ENCODE results near the gene NAALADL2.

NAALADL2 gene

GRCh38 chr3:175311946-175312345, 452.8 kb downstream of the NAALADL2 start:
- no peak overlapping the region for H3K27ac ChIP-seq (ENCODE audit: low read depth, low read length)
- no peak overlapping the region for H2BK15ac ChIP-seq (replicated peaks; ENCODE audit: low read depth)
- H2BK120ac ChIP-seq (ENCODE audit: low read depth, low read length) = no peak overlapping the region
- no peaks in the 10 kb centered on the region for H3K27me3 ChIP-seq (ENCODE audit: insufficient read depth, low read length, poor library complexity)
- H3K4me3 ChIP-seq (ENCODE audit: low read length) = no peak overlapping the region
- H3K36me3 ChIP-seq (ENCODE audit: control insufficient read depth, insufficient read depth, low read length) = no peaks in the 10 kb centered on the region
- no peak overlapping the region for H4K8ac ChIP-seq (ENCODE audit: low read depth, low read length)
- DNase-seq = no peak
- no CpG with 5 or more reads among the region's 3 CpGs for WGBS (ENCODE audit: extremely low coverage, insufficient coverage, low lambda C conversion rate)
- no peaks in the 10 kb centered on the region for H3K79me1 ChIP-seq (ENCODE audit: low read length)
- no peak overlapping the region for H2BK5ac ChIP-seq (ENCODE audit: low read length)
- no peak overlapping the region for H4K5ac ChIP-seq (ENCODE audit: low read length)
- H2AK5ac ChIP-seq (ENCODE audit: low read length) = no peak overlapping the region
- no peak overlapping the region for H3K56ac ChIP-seq (ENCODE audit: low read length)
- H3K4me2 ChIP-seq (ENCODE audit: low read length) = no peak overlapping the region
- no peaks in the 10 kb centered on the region for H3K4me1 ChIP-seq (ENCODE audit: control insufficient read depth, low read depth, low read length)
- no peak overlapping the region for H3K4ac ChIP-seq (ENCODE audit: low read depth, low read length)
- H3K23ac ChIP-seq (ENCODE audit: low read length) = no peak overlapping the region
- H3K9ac ChIP-seq (ENCODE audit: low read length) = no peak overlapping the region
- H3K18ac ChIP-seq (ENCODE audit: low read length) = no peak overlapping the region
- H3K79me2 ChIP-seq (ENCODE audit: control insufficient read depth, insufficient read depth, low read length) = no peaks in the 10 kb centered on the region

- Histone ChIP-seq H3K27me3 (ENCODE audit: insufficient read depth, low read length, poor library complexity) (no peaks in the 10 kb centered on the region), H3K79me1 (ENCODE audit: low read length) (no peaks in the 10 kb centered on the region), H3K4me1 (ENCODE audit: control insufficient read depth, low read depth, low read length) (no peaks in the 10 kb centered on the region), H2BK5ac (ENCODE audit: low read length) (no peak overlapping the region), H4K8ac (ENCODE audit: low read depth, low read length) (no peak overlapping the region), H3K27ac (ENCODE audit: low read depth, low read length) (no peak overlapping the region), H2BK120ac (ENCODE audit: low read depth, low read length) (no peak overlapping the region), H3K79me2 (ENCODE audit: control insufficient read depth, insufficient read depth, low read length) (no peaks in the 10 kb centered on the region), H3K4me2 (ENCODE audit: low read length) (no peak overlapping the region), H3K9ac (ENCODE audit: low read length) (no peak overlapping the region), H3K36me3 (ENCODE audit: control insufficient read depth, insufficient read depth, low read length) (no peaks in the 10 kb centered on the region), H3K4ac (ENCODE audit: low read depth, low read length) (no peak overlapping the region), H4K5ac (ENCODE audit: low read length) (no peak overlapping the region), H3K23ac (ENCODE audit: low read length) (no peak overlapping the region), H2AK5ac (ENCODE audit: low read length) (no peak overlapping the region), H2BK15ac (replicated peaks; ENCODE audit: low read depth) (no peak overlapping the region), H3K56ac (ENCODE audit: low read length) (no peak overlapping the region), H3K18ac (ENCODE audit: low read length) (no peak overlapping the region), H3K4me3 (ENCODE audit: low read length) (no peak overlapping the region)
- no peak for DNase-seq
- no CpG with 5 or more reads among the region's 4 CpGs for WGBS (ENCODE audit: extremely low coverage, insufficient coverage, low lambda C conversion rate)
These were observed 453.7 kb downstream of the NAALADL2 start for GRCh38 chr3:175312791-175313190.

GRCh38 chr3:175316799-175317198, 457.7 kb downstream of the NAALADL2 start:
- no peak for DNase-seq
- no peak overlapping the region for H4K8ac ChIP-seq (ENCODE audit: low read depth, low read length)
- H3K36me3 ChIP-seq (ENCODE audit: control insufficient read depth, insufficient read depth, low read length) = no peaks in the 10 kb centered on the region
- no peak overlapping the region for H2BK120ac ChIP-seq (ENCODE audit: low read depth, low read length)
- H3K79me2 ChIP-seq (ENCODE audit: control insufficient read depth, insufficient read depth, low read length) = no peaks in the 10 kb centered on the region
- no peak overlapping the region for H3K27ac ChIP-seq (ENCODE audit: low read depth, low read length)
- no peak overlapping the region for H4K5ac ChIP-seq (ENCODE audit: low read length)
- no peak overlapping the region for H3K4me2 ChIP-seq (ENCODE audit: low read length)
- H3K4me1 ChIP-seq (ENCODE audit: control insufficient read depth, low read depth, low read length) = no peaks in the 10 kb centered on the region
- H2BK15ac ChIP-seq (replicated peaks; ENCODE audit: low read depth) = no peak overlapping the region
- no peak overlapping the region for H3K4me3 ChIP-seq (ENCODE audit: low read length)
- H3K18ac ChIP-seq (ENCODE audit: low read length) = no peak overlapping the region
- H3K9ac ChIP-seq (ENCODE audit: low read length) = no peak overlapping the region
- no CpG with 5 or more reads among the region's 1 CpG for WGBS (ENCODE audit: extremely low coverage, insufficient coverage, low lambda C conversion rate)
- no peak overlapping the region for H2BK5ac ChIP-seq (ENCODE audit: low read length)
- H3K79me1 ChIP-seq (ENCODE audit: low read length) = no peaks in the 10 kb centered on the region
- no peak overlapping the region for H3K23ac ChIP-seq (ENCODE audit: low read length)
- H2AK5ac ChIP-seq (ENCODE audit: low read length) = no peak overlapping the region
- H3K56ac ChIP-seq (ENCODE audit: low read length) = no peak overlapping the region
- H3K27me3 ChIP-seq (ENCODE audit: insufficient read depth, low read length, poor library complexity) = no peaks in the 10 kb centered on the region
- no peak overlapping the region for H3K4ac ChIP-seq (ENCODE audit: low read depth, low read length)

- DNase-seq = no peak
These were observed 466.3 kb downstream of the NAALADL2 start for GRCh38 chr3:175325440-175325839.

GRCh38 chr3:175326041-175326440, 466.9 kb downstream of the NAALADL2 start:
- Histone ChIP-seq H3K4me3 (ENCODE audit: low read length) (no peak overlapping the region), H4K8ac (ENCODE audit: low read depth, low read length) (no peak overlapping the region), H2BK120ac (ENCODE audit: low read depth, low read length) (no peak overlapping the region), H3K9ac (ENCODE audit: low read length) (no peak overlapping the region), H3K4me1 (ENCODE audit: control insufficient read depth, low read depth, low read length) (no peaks in the 10 kb centered on the region), H3K79me1 (ENCODE audit: low read length) (no peaks in the 10 kb centered on the region), H2BK15ac (replicated peaks; ENCODE audit: low read depth) (no peak overlapping the region), H3K4ac (ENCODE audit: low read depth, low read length) (no peak overlapping the region), H3K18ac (ENCODE audit: low read length) (no peak overlapping the region), H3K36me3 (ENCODE audit: control insufficient read depth, insufficient read depth, low read length) (no peaks in the 10 kb centered on the region), H3K79me2 (ENCODE audit: control insufficient read depth, insufficient read depth, low read length) (no peaks in the 10 kb centered on the region), H3K4me2 (ENCODE audit: low read length) (no peak overlapping the region), H3K27ac (ENCODE audit: low read depth, low read length) (no peak overlapping the region), H3K23ac (ENCODE audit: low read length) (no peak overlapping the region), H4K5ac (ENCODE audit: low read length) (no peak overlapping the region), H3K27me3 (ENCODE audit: insufficient read depth, low read length, poor library complexity) (no peaks in the 10 kb centered on the region), H3K56ac (ENCODE audit: low read length) (no peak overlapping the region), H2AK5ac (ENCODE audit: low read length) (no peak overlapping the region), H2BK5ac (ENCODE audit: low read length) (no peak overlapping the region)
- DNase-seq = no peak
- WGBS (ENCODE audit: extremely low coverage, insufficient coverage, low lambda C conversion rate) = no CpG with 5 or more reads among the region's 4 CpGs

More at GRCh38 chr3:175325440-175325839, 466.3 kb downstream of the NAALADL2 start:
- no peak overlapping the region for H3K56ac ChIP-seq (ENCODE audit: low read length)
- no peak overlapping the region for H2AK5ac ChIP-seq (ENCODE audit: low read length)
- H3K4ac ChIP-seq (ENCODE audit: low read depth, low read length) = no peak overlapping the region
- no peak overlapping the region for H3K4me3 ChIP-seq (ENCODE audit: low read length)
- H3K27ac ChIP-seq (ENCODE audit: low read depth, low read length) = no peak overlapping the region
- no peak overlapping the region for H3K23ac ChIP-seq (ENCODE audit: low read length)
- H3K9ac ChIP-seq (ENCODE audit: low read length) = no peak overlapping the region
- no CpG with 5 or more reads among the region's 1 CpG for WGBS (ENCODE audit: extremely low coverage, insufficient coverage, low lambda C conversion rate)
- H3K79me1 ChIP-seq (ENCODE audit: low read length) = no peaks in the 10 kb centered on the region
- H3K18ac ChIP-seq (ENCODE audit: low read length) = no peak overlapping the region
- no peak overlapping the region for H4K8ac ChIP-seq (ENCODE audit: low read depth, low read length)
- no peaks in the 10 kb centered on the region for H3K27me3 ChIP-seq (ENCODE audit: insufficient read depth, low read length, poor library complexity)
- no peak overlapping the region for H4K5ac ChIP-seq (ENCODE audit: low read length)
- H2BK120ac ChIP-seq (ENCODE audit: low read depth, low read length) = no peak overlapping the region
- no peak overlapping the region for H2BK5ac ChIP-seq (ENCODE audit: low read length)
- H3K36me3 ChIP-seq (ENCODE audit: control insufficient read depth, insufficient read depth, low read length) = no peaks in the 10 kb centered on the region
- H3K79me2 ChIP-seq (ENCODE audit: control insufficient read depth, insufficient read depth, low read length) = no peaks in the 10 kb centered on the region
- H3K4me1 ChIP-seq (ENCODE audit: control insufficient read depth, low read depth, low read length) = no peaks in the 10 kb centered on the region
- no peak overlapping the region for H3K4me2 ChIP-seq (ENCODE audit: low read length)
- no peak overlapping the region for H2BK15ac ChIP-seq (replicated peaks; ENCODE audit: low read depth)

- no CpG with 5 or more reads among the region's 2 CpGs for WGBS (ENCODE audit: extremely low coverage, insufficient coverage, low lambda C conversion rate)
- Histone ChIP-seq H3K79me2 (ENCODE audit: control insufficient read depth, insufficient read depth, low read length) (no peaks in the 10 kb centered on the region), H3K4me3 (ENCODE audit: low read length) (no peak overlapping the region), H2AK5ac (ENCODE audit: low read length) (no peak overlapping the region), H3K79me1 (ENCODE audit: low read length) (no peaks in the 10 kb centered on the region), H3K27ac (ENCODE audit: low read depth, low read length) (no peak overlapping the region), H3K36me3 (ENCODE audit: control insufficient read depth, insufficient read depth, low read length) (no peaks in the 10 kb centered on the region), H3K9ac (ENCODE audit: low read length) (no peak overlapping the region), H3K18ac (ENCODE audit: low read length) (no peak overlapping the region), H3K56ac (ENCODE audit: low read length) (no peak overlapping the region), H3K4ac (ENCODE audit: low read depth, low read length) (no peak overlapping the region), H3K23ac (ENCODE audit: low read length) (no peak overlapping the region), H2BK5ac (ENCODE audit: low read length) (no peak overlapping the region), H4K5ac (ENCODE audit: low read length) (no peak overlapping the region), H2BK15ac (replicated peaks; ENCODE audit: low read depth) (no peak overlapping the region), H3K4me1 (ENCODE audit: control insufficient read depth, low read depth, low read length) (no peaks in the 10 kb centered on the region), H3K27me3 (ENCODE audit: insufficient read depth, low read length, poor library complexity) (no peaks in the 10 kb centered on the region), H4K8ac (ENCODE audit: low read depth, low read length) (no peak overlapping the region), H3K4me2 (ENCODE audit: low read length) (no peak overlapping the region), H2BK120ac (ENCODE audit: low read depth, low read length) (no peak overlapping the region)
- no peak for DNase-seq
These were observed 470.2 kb downstream of the NAALADL2 start for GRCh38 chr3:175329373-175329772.

Data from mesendoderm (in vitro differentiated cells).